D341Med (cell line): ENCODE measurements around the gene GAB2.
"Not testable (repeated sequence)": the region's sequence is repeated elsewhere in the genome, so short reads cannot be mapped to it uniquely, and the experiment has no call there.

Experiments
- DNase-seq: peaks from one replicate; pipeline ENCODE4 v3.0.0; 2012; ENCODE audit warnings: low spot score

The GAB2 gene

DNA sequence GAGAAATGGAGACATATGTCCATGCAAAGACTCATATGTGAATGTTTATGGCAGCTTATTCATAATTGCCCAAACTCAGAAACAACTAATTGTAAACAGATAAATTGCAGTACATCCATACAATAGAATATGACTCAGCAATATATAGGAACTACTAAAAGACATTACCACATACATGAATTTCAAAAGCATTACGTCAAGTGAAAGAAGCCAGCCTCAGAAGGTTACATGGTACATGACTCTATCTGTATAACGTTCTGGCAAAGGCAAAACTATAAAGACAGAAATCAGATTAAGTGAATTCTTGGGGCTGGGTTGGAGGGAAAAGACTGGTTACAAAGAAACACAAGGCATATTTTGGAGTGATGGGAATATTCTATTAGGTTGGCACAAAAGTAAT, 236.4 kb downstream of the GAB2 start:
- DNase-seq = no peak

DNA sequence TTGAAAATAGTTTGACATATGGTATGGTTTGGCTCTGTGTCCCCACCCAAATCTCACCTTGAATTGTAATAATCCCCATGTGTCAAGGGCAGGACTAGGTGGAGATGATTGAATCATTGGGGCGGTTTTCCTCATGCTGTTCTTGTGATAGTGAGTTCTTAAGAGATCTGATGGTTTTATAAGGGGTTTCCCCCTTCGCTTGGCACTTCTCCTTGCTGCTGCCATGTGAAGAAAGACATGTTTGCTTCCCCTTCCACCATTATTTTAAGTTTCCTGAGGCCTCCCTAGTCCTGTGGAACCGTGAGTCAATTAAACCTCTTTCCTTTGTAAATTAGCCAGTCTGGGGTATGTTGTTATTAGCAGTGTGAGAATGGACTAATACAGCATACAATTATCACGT, 236.9 kb downstream of the GAB2 start:
- no peak for DNase-seq

DNA sequence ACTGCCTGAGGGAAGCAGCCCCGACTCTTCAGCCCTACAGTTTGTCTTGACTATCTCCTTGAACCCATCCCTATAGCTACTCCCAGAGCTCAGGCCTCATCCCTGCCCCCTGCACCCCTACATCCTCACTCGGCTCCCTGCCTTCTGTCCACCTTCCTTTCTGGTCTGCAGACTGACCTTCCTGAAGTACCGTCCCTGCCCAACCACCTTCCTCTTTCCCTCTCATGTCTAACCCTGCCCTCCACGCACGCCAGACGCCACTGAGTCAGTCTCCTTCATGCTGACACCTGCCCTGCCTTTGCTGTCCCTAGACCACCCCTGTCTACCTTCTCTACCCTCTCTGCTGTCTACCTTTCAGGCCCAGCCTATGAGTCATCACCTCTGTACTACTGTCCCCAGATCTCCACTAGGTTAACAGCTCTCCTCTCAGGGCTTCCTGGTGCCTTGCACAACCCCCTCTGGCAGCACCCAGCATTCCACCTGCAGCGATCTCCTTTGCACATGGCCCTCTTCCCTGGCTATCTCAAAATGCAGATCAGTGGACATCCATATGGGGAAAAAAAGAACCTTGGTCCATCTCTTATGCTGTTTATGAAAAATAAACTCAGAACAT, 238.1 kb downstream of the GAB2 start:
- no peak for DNase-seq

DNA sequence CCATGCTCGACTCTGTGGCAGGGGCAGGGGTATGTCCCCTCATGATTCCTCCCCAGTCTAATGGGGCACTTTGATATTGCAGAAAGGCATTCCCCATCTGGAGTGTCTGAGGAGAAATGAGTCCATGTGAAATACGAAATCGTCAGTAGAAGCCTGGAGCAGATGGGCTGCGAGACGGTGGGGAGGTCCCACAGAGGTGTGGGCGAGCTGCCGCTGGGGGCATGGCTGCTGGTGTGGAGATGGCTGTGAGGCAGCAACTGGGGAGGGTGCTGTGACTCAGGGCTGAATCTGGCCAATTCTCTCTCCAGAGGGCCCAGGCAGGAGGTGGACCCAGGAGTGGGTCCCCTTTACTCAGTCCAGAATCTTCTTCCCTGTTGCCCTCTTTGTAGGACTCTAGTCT, 240.4 kb downstream of the GAB2 start:
- no peak for DNase-seq

DNA sequence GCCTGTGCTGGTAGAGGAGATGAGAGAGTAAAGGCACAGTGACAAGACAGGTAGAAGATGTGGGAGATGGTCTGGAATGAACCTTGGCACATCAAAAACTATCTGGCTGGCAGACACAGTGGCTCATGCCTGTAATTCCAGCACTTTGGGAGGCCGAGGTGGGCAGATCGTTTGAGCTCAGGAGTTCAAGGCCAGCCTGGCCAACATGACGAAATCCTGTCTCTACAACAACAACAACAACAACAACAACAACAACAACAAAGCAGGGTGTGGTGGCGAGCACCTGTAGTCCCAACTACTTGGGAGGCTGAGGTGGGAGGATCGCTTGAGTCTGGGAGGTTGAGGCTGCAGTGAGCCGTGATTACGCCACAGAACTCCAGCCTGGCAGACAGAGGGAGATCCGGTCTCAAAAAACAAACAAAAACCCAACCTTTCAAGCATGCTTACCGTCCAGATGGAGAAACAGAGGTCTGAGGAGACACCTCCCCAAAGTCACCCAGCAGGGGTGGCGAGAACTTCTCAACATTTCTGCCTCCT, 240.9 kb downstream of the GAB2 start:
- no peak for DNase-seq

DNA sequence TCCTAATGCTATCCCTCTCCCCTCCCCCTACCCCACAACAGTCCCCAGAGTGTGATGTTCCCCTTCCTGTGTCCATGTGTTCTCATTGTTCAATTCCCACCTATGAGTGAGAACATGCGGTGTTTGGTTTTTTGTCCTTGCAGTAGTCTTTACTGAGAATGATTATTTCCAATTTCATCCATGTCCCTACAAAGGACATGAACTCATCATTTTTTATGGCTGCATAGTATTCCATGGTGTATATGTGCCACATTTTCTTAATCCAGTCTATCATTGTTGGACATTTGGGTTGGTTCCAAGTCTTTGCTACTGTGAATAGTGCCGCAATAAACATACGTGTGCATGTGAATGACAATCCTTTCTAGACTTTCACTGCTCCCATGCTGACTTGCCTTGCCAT, 241.8 kb downstream of the GAB2 start:
- DNase-seq = not testable (repeated sequence)

DNA sequence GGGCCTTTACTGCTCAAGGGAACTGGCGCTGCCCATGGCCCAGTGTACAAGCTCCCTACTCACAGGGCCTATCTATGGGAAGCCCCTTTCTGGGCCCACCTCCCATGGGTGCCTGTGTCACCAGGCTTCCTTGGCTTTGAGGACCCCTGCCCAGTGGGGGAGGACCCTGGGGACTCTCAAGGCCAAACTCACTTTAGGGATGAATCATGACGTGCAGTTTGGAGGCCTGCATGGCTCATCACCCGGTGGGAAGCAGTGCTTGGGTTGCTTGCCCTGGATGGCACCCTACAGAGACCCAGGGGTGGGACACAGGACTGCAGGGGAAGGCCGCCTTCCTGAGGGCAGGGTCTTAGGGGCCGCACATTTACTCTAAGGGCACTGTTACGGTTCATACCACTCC, 245.7 kb downstream of the GAB2 start:
- no peak for DNase-seq

DNA sequence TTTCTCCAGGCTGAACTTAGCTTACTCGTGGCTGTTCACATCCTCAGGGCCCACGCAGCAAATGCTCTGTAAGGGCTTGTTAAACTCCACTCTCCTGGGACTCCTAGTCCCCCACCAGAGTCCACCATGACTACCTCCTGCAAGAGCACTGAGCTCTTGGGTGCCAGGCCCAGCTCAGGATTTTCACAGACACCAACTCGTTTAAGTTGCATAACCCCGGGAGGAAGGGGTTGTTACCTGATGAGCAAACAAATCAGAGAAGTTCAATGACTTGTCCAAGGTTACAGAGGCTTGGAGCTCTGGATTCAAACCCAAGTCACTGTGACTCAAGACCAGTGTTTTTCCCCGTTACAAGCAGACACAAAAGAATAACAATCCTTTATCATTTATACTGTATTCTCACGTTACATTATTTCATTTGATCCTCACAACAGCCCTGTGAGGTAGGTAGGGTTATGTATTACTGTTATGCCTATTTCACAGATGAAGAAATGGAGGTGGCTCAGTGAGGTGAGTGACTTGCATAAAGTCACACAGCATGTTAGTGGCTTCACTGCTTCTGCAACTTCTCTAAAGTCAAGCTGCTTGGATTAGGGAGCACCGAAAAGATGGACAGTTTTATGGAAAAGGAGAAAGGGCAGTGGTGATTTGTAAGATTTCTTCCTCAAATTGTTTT, 246.6 kb downstream of the GAB2 start:
- DNase-seq = no peak

DNA sequence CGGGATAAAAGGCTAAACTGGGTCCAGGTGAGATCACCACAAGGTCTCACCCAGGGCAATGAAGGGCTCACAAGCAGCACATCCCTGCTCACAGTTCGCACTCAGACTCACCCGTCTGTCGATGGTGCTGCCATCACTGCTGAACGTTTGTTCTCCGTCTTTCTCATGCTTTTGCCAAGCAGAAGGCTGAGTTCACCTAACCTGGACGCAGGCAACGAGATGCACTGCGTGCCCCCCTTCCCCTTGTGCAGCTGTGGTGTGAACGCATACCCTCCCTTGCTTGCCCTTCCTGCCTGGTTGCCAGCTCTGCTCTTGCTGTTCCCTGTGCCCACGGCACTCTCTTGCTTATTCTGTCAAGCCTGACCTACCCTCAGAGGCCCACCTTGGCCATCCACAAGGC, 247.2 kb downstream of the GAB2 start:
- DNase-seq = no peak

DNA sequence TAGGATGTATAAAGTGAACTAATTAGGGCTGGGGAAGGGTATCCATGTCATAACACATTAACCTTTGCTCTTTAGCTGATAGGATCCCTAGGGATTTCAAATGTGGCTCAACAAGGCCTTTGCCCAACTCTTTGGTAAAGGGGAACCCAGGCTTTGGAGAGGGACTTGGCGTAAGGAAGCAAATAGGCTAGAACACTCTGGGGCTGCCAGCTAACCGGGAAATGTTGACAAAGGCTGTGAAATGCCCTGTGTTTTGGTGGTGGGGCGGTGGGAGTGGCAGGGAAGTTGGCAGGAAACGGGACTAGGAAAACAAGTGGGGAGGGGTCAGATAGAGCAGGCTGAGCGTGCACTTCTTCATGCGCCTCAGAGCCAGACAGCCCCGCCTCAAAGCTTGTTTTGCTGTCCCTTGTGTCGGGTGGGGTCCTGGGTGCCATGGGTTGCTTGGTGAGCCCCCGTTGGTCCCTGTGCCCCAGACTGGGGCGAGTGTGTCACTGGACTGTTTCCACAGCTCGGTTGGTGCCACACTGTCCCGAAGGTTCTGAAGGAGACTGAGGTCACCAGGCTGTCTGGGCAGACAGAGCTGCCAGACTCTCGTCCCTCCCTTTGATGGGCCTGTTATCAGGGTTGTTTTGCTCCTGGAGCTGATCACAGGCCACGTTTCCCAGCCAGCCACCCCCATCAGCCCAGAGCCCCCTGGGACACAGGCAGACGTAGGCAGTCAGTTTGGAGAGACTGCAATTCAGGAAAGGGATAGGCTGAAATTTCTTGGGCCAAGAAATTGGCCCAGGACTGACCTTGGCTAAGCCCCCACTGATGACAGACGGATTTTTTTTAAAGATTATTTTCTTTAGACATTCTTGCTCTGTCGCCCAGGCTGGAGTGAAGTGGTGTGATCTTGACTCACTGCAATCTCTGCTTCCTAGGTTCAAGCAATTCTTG, 248.8 kb downstream of the GAB2 start:
- DNase-seq = no peak

DNA sequence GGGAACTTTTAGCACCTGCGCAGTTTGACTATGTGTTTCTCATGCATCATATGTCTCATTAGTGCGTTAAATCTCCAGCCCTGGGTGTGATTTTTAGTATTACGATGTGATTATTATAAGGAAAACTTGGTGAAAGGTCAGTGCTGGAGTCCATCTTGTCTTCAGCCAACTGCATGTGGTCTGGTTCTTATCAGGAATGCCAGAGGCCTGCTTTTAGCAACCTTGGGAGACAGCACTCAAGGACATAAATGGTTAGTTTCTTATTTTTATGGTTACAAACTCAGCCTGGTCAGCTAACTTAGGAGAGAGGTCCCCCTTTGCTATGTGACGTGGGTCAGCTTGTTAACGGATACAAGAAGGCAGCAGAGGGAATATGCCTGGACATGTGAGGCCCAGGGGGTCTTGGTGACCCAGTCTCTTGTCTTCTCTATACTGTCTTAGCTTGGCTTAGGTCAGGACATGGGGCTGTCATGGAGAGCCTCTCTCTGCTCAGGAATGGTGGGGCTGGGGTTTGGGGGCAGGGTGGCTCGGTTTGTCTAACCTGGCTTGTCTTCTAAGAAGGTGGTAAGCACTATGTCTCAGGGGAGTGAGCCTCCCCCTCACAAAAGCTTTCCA, 250.7 kb downstream of the GAB2 start:
- no peak for DNase-seq
